ENCODE results near the gene GABARAP. TPM values are rescaled to one million over a fixed set of nuclear protein-coding genes. Genes with fewer than 3 reads are reported as not detected.
A peak's percentile ranks its signal among the peaks of the same experiment; 100 is the strongest.

Gene GABARAP
- total RNA-seq, 2 experiments from 2014 or later: 188 to 199 TPM

- Mint-ChIP-seq H3K27ac (no peak overlapping the region), H3K9me3 (no peaks in the 10 kb centered on the region), H3K4me3 (no peak overlapping the region), H3K36me3 (no peaks in the 10 kb centered on the region), H3K27me3 (no peaks in the 10 kb centered on the region), H3K4me1 (ENCODE audit: low read depth) (no peaks in the 10 kb centered on the region)
- no peak for DNase-seq
- intact Hi-C loops (cut with micrococcal nuclease): no loop called here
- POLR2A ChIA-PET: no interaction called here
- CTCF ChIA-PET: no interaction called here
These were observed 46.3 kb downstream of the GABARAP start for GRCh38 chr17:7195971-7196370.

GRCh38 chr17:7192271-7192937, 49.8 kb downstream of the GABARAP start:
- Mint-ChIP-seq H3K27me3 (no peaks in the 10 kb centered on the region), H3K4me3 (no peak overlapping the region), H3K4me1 (ENCODE audit: low read depth) (no peaks in the 10 kb centered on the region), H3K9me3 (no peaks in the 10 kb centered on the region), H3K27ac (no peak overlapping the region), H3K36me3 (no peaks in the 10 kb centered on the region)
- DNase-seq: no peak
- intact Hi-C loops (cut with micrococcal nuclease): no loop called here
- POLR2A ChIA-PET: no interaction called here
- CTCF ChIA-PET: no interaction called here

GRCh38 chr17:7191571-7192270, 50.5 kb downstream of the GABARAP start:
- intact Hi-C loops (cut with micrococcal nuclease): no loop called here

GRCh38 chr17:7191069-7191468, 51.2 kb downstream of the GABARAP start:
- H3K4me1 Mint-ChIP-seq (ENCODE audit: low read depth): no peaks in the 10 kb centered on the region
- no peak for DNase-seq
- no peaks in the 10 kb centered on the region for H3K9me3 Mint-ChIP-seq
- H3K27ac Mint-ChIP-seq: no peak overlapping the region
- intact Hi-C loops (cut with micrococcal nuclease): no loop called here
- H3K4me3 Mint-ChIP-seq: no peak overlapping the region
- H3K27me3 Mint-ChIP-seq: no peaks in the 10 kb centered on the region
- CTCF ChIA-PET: interaction anchor here (1.2 kb wide), 1 partner anchor 14 kb away, joined by 6 read pairs; no protein-coding TSS in a partner anchor
- POLR2A ChIA-PET: no interaction called here
- H3K36me3 Mint-ChIP-seq: no peaks in the 10 kb centered on the region

More at GRCh38 chr17:7191571-7192270, 50.5 kb downstream of the GABARAP start:
- Mint-ChIP-seq H3K27ac (no peak overlapping the region), H3K9me3 (no peaks in the 10 kb centered on the region), H3K4me3 (no peak overlapping the region), H3K4me1 (ENCODE audit: low read depth) (no peaks in the 10 kb centered on the region), H3K27me3 (no peaks in the 10 kb centered on the region), H3K36me3 (no peaks in the 10 kb centered on the region)
- ChIA-PET CTCF (interaction anchor here (1.2 kb wide), 1 partner anchor 15 kb away, joined by 6 read pairs; no protein-coding TSS in a partner anchor), POLR2A (no interaction called here)
- peak; percentile 36 for DNase-seq

- intact Hi-C loops (cut with micrococcal nuclease): no loop called here
- no peak for DNase-seq
- Mint-ChIP-seq H3K4me1 (ENCODE audit: low read depth) (no peaks in the 10 kb centered on the region), H3K27ac (no peak overlapping the region), H3K4me3 (no peak overlapping the region), H3K27me3 (no peaks in the 10 kb centered on the region), H3K9me3 (no peaks in the 10 kb centered on the region), H3K36me3 (no peaks in the 10 kb centered on the region)
- ChIA-PET CTCF (no interaction called here), POLR2A (no interaction called here)
These were observed 51.9 kb downstream of the GABARAP start for GRCh38 chr17:7190276-7190917.

Small RNA genes within 50 kb of the gene (microRNA-seq; reads per million reads assigned to microRNA genes)
- gene MIR324 (ENCODE audit: borderline microRNAs expressed, borderline number of aligned reads, borderline replicate concordance): 2,764 reads per million, percentile 91 among the genes with 10 or more reads in this experiment

Other genes with a start within 250 kb of the GABARAP start
- not detected for gene ALOX12, start 246.4 kb downstream of the GABARAP start, total RNA-seq
- 100 to 1,000 TPM; 175 to 180 TPM for gene RNASEK, start 229.8 kb downstream of the GABARAP start, total RNA-seq
- 1 to 10 TPM in 1 of 2 experiments, under 1 TPM in 1; 0.53 to 1.3 TPM for gene BCL6B, start 219.4 kb downstream of the GABARAP start, total RNA-seq
- 10 to 100 TPM; 10.4 to 10.7 TPM for gene SLC16A13, start 206.4 kb downstream of the GABARAP start, total RNA-seq
- 1 to 10 TPM; 1.4 to 1.5 TPM for gene SLC16A11, start 198.4 kb downstream of the GABARAP start, total RNA-seq
- not detected for gene CLEC10A, start 162.2 kb downstream of the GABARAP start, total RNA-seq
- gene ASGR2, start 127.6 kb downstream of the GABARAP start, total RNA-seq: not detected
- gene ASGR1, start 63.1 kb downstream of the GABARAP start, total RNA-seq: 1 to 10 TPM in 1 of 2 experiments, under 1 TPM in 1; 0.76 to 1.2 TPM
- 1 to 10 TPM; 7.9 to 8.4 TPM for gene DLG4, start 22.6 kb downstream of the GABARAP start, total RNA-seq
- gene ACADVL, start 22.5 kb downstream of the GABARAP start, total RNA-seq: 100 to 1,000 TPM; 332 to 340 TPM
- 10 to 100 TPM; 44.7 to 48.2 TPM for gene DVL2, start 7.9 kb downstream of the GABARAP start, total RNA-seq
- 10 to 100 TPM; 24.0 to 28.7 TPM for gene PHF23, start 3.0 kb downstream of the GABARAP start, total RNA-seq
- 100 to 1,000 TPM; 155 to 164 TPM for gene CTDNEP1, start 9.3 kb upstream of the GABARAP start, total RNA-seq
- gene ELP5, start 9.8 kb upstream of the GABARAP start, total RNA-seq: 10 to 100 TPM; 49.6 to 52.4 TPM
- gene CLDN7, start 20.0 kb upstream of the GABARAP start, total RNA-seq: 1 to 10 TPM; 1.5 to 1.6 TPM
- gene SLC2A4, start 39.3 kb upstream of the GABARAP start, total RNA-seq: under 1 TPM; 0.15 to 0.19 TPM
- under 1 TPM; 0.70 to 0.83 TPM for gene YBX2, start 52.2 kb upstream of the GABARAP start, total RNA-seq
- gene EIF5A, start 65.2 kb upstream of the GABARAP start, total RNA-seq: 100 to 1,000 TPM; 774 to 776 TPM
- gene GPS2, start 72.9 kb upstream of the GABARAP start, total RNA-seq: 10 to 100 TPM; 34.9 to 38.7 TPM
- 10 to 100 TPM; 26.9 to 29.3 TPM for gene NEURL4, start 86.9 kb upstream of the GABARAP start, total RNA-seq
- 100 to 1,000 TPM; 391 to 405 TPM for gene ACAP1, start 94.1 kb upstream of the GABARAP start, total RNA-seq
- 1 to 10 TPM; 2.6 to 2.8 TPM for gene KCTD11, start 109.7 kb upstream of the GABARAP start, total RNA-seq
- gene TMEM95, start 112.7 kb upstream of the GABARAP start, total RNA-seq: not detected
- gene TNK1, start 138.6 kb upstream of the GABARAP start, total RNA-seq: 1 to 10 TPM; 3.7 to 4.4 TPM
- 10 to 100 TPM; 78.2 to 87.0 TPM for gene PLSCR3, start 152.1 kb upstream of the GABARAP start, total RNA-seq
- 10 to 100 TPM; 87.0 to 88.5 TPM for gene TMEM256, start 161.6 kb upstream of the GABARAP start, total RNA-seq
- 1 to 10 TPM; 9.0 to 9.9 TPM for gene NLGN2, start 165.4 kb upstream of the GABARAP start, total RNA-seq
- gene SPEM1, start 177.9 kb upstream of the GABARAP start, total RNA-seq: not detected
- gene SPEM2, start 183.2 kb upstream of the GABARAP start, total RNA-seq: not detected
- not detected for gene SPEM3, start 186.4 kb upstream of the GABARAP start, total RNA-seq
- 10 to 100 TPM; 11.4 to 11.6 TPM for gene TMEM102, start 193.0 kb upstream of the GABARAP start, total RNA-seq
- gene FGF11, start 197.1 kb upstream of the GABARAP start, total RNA-seq: 1 to 10 TPM; 1.0 to 2.1 TPM
- 1 to 10 TPM; 7.7 to 8.5 TPM for gene CHRNB1, start 202.6 kb upstream of the GABARAP start, total RNA-seq
- gene ZBTB4, start 237.2 kb upstream of the GABARAP start, total RNA-seq: 10 to 100 TPM; 16.5 to 16.7 TPM
- not detected for gene SLC35G6, start 239.0 kb upstream of the GABARAP start, total RNA-seq
- gene POLR2A, start 241.9 kb upstream of the GABARAP start, total RNA-seq: 100 to 1,000 TPM; 180 to 187 TPM

All from activated CD4-positive, alpha-beta memory T cell treated with anti-CD3 and anti-CD28 coated beads for 36 hours (primary cell).